ENCODE measurements around the gene RPL27A. TPM values are rescaled to one million over a fixed set of nuclear protein-coding genes. Genes with fewer than 3 reads are reported as not detected.

Gene RPL27A
- total RNA-seq, 1 experiment from 2014 or later = 560 TPM

GRCh38 chr11:8702598-8702915 lies 20.0 kb downstream of the RPL27A start:
- no peaks in the 10 kb centered on the region for H3K9me3 ChIP-seq (ENCODE audit: insufficient read depth, low read depth)
- H3K4me3 ChIP-seq = no peak overlapping the region
- H3F3A ChIP-seq (ENCODE audit: insufficient read depth, low read depth) = no peaks in the 10 kb centered on the region
- no peak overlapping the region for H3K27ac ChIP-seq
- no peaks in the 10 kb centered on the region for H3K4me1 ChIP-seq (replicated peaks; ENCODE audit: insufficient read depth)
- no peaks in the 10 kb centered on the region for H3K79me2 ChIP-seq (ENCODE audit: low read depth)
- H2AFZ ChIP-seq = no peak overlapping the region
- H3K27me3 ChIP-seq (ENCODE audit: insufficient read depth, low read depth) = no peaks in the 10 kb centered on the region
- DNase-seq = no peak
- no peaks in the 10 kb centered on the region for H3K9me2 ChIP-seq (ENCODE audit: insufficient read depth)
- intact Hi-C loops (cut with micrococcal nuclease; ENCODE audit: unreplicated experiment) = no loop called here
- no TSS peak for BruUV-seq (replicated peaks)
- H3K36me3 ChIP-seq (ENCODE audit: low read depth) = no peaks in the 10 kb centered on the region
- POLR2A ChIA-PET (ENCODE audit: unreplicated experiment) = no interaction called here
- no peaks in the 10 kb centered on the region for H4K20me1 ChIP-seq (ENCODE audit: insufficient read depth)
- CTCF ChIA-PET = interaction anchor here (0.7 kb wide), 1 partner anchor 46 kb away, joined by 4 read pairs; no protein-coding TSS in a partner anchor
- H3K4me2 ChIP-seq = no peak overlapping the region
- no peak for TF ChIP-seq EZH2 (IDR thresholded peaks at IDR 0.05; ENCODE audit: low read depth)
- TF ChIP-seq CTCF (conservative IDR thresholded peaks at IDR 0.05) = no peak

GRCh38 chr11:8704136-8704535 lies 21.5 kb downstream of the RPL27A start:
- H2AFZ ChIP-seq = no peak overlapping the region
- intact Hi-C loops (cut with micrococcal nuclease; ENCODE audit: unreplicated experiment) = no loop called here
- H3F3A ChIP-seq (ENCODE audit: insufficient read depth, low read depth) = no peaks in the 10 kb centered on the region
- H3K4me1 ChIP-seq (replicated peaks; ENCODE audit: insufficient read depth) = no peaks in the 10 kb centered on the region
- no peaks in the 10 kb centered on the region for H3K9me2 ChIP-seq (ENCODE audit: insufficient read depth)
- CTCF ChIA-PET = no interaction called here
- no peaks in the 10 kb centered on the region for H4K20me1 ChIP-seq (ENCODE audit: insufficient read depth)
- no peak for TF ChIP-seq CTCF (conservative IDR thresholded peaks at IDR 0.05)
- no peak for TF ChIP-seq EZH2 (IDR thresholded peaks at IDR 0.05; ENCODE audit: low read depth)
- no peaks in the 10 kb centered on the region for H3K79me2 ChIP-seq (ENCODE audit: low read depth)
- DNase-seq = no peak
- no peak overlapping the region for H3K27ac ChIP-seq
- POLR2A ChIA-PET (ENCODE audit: unreplicated experiment) = no interaction called here
- no peak overlapping the region for H3K4me3 ChIP-seq
- no peaks in the 10 kb centered on the region for H3K27me3 ChIP-seq (ENCODE audit: insufficient read depth, low read depth)
- no TSS peak for BruUV-seq (replicated peaks)
- H3K36me3 ChIP-seq (ENCODE audit: low read depth) = no peaks in the 10 kb centered on the region
- H3K9me3 ChIP-seq (ENCODE audit: insufficient read depth, low read depth) = no peaks in the 10 kb centered on the region
- H3K4me2 ChIP-seq = no peak overlapping the region

- no peak overlapping the region for H3K4me2 ChIP-seq
- BruUV-seq (replicated peaks) = no TSS peak
- CTCF ChIA-PET = no interaction called here
- H3F3A ChIP-seq (ENCODE audit: insufficient read depth, low read depth) = no peaks in the 10 kb centered on the region
- no peaks in the 10 kb centered on the region for H3K79me2 ChIP-seq (ENCODE audit: low read depth)
- no peaks in the 10 kb centered on the region for H3K36me3 ChIP-seq (ENCODE audit: low read depth)
- H3K27me3 ChIP-seq (ENCODE audit: insufficient read depth, low read depth) = no peaks in the 10 kb centered on the region
- no peaks in the 10 kb centered on the region for H4K20me1 ChIP-seq (ENCODE audit: insufficient read depth)
- no peak overlapping the region for H2AFZ ChIP-seq
- POLR2A ChIA-PET (ENCODE audit: unreplicated experiment) = no interaction called here
- TF ChIP-seq EZH2 (IDR thresholded peaks at IDR 0.05; ENCODE audit: low read depth) (no peak), CTCF (conservative IDR thresholded peaks at IDR 0.05) (no peak)
- intact Hi-C loops (cut with micrococcal nuclease; ENCODE audit: unreplicated experiment) = no loop called here
- no peak overlapping the region for H3K4me3 ChIP-seq
- H3K4me1 ChIP-seq (replicated peaks; ENCODE audit: insufficient read depth) = no peaks in the 10 kb centered on the region
- no peak overlapping the region for H3K27ac ChIP-seq
- H3K9me2 ChIP-seq (ENCODE audit: insufficient read depth) = no peaks in the 10 kb centered on the region
- H3K9me3 ChIP-seq (ENCODE audit: insufficient read depth, low read depth) = no peaks in the 10 kb centered on the region
- DNase-seq = no peak
These were observed 22.6 kb downstream of the RPL27A start for GRCh38 chr11:8705146-8705545.
